IPS DF 6.9 (cell line): Measurements from ENCODE around the gene CFAP97D2.
"Not testable (repeated sequence)": the region's sequence is repeated elsewhere in the genome, so short reads cannot be mapped to it uniquely, and the experiment has no call there.

Experiments
- DNase-seq: peaks from one replicate; pipeline ENCODE4 v3.0.0-alpha.2; 2013; ENCODE audit warnings: low read depth, low spot score
- H3K27ac ChIP-seq: one replicate; pipeline ENCODE4 v1.5.1; 2013; ENCODE audit warnings: low read length, control low read depth
- H3K27me3 ChIP-seq: 2 replicates; pipeline ENCODE4 v1.6.1; 2013; ENCODE audit warnings: mild to moderate bottlenecking, low read length; ENCODE audit not compliant: control insufficient read depth, insufficient read depth
- H3K36me3 ChIP-seq: 2 replicates; pipeline ENCODE4 v1.6.1; 2013; ENCODE audit warnings: low read length; ENCODE audit not compliant: control insufficient read depth, insufficient read depth
- H3K4me1 ChIP-seq: 2 replicates; pipeline ENCODE4 v1.6.1; 2013; ENCODE audit warnings: low read length; ENCODE audit not compliant: control insufficient read depth, insufficient read depth
- H3K4me3 ChIP-seq: 2 replicates; pipeline ENCODE4 v1.5.1; 2013; ENCODE audit warnings: mild to moderate bottlenecking, low read length
- H3K9me3 ChIP-seq: 2 replicates; pipeline ENCODE4 v1.6.1; 2013; ENCODE audit warnings: low read length, inconsistent platforms; ENCODE audit not compliant: control insufficient read depth, insufficient read depth
- WGBS: extraction: QIAGEN DNeasy Blood & Tissue Kit; methylation state at CpG from one replicate; pipeline ENCODE4 v1.1.7; 2013; ENCODE audit warnings: mixed read lengths, missing lambda C conversion rate; ENCODE audit not compliant: insufficient read length, insufficient coverage; 5-methylcytosine and 5-hydroxymethylcytosine counted together

CFAP97D2 gene

DNA sequence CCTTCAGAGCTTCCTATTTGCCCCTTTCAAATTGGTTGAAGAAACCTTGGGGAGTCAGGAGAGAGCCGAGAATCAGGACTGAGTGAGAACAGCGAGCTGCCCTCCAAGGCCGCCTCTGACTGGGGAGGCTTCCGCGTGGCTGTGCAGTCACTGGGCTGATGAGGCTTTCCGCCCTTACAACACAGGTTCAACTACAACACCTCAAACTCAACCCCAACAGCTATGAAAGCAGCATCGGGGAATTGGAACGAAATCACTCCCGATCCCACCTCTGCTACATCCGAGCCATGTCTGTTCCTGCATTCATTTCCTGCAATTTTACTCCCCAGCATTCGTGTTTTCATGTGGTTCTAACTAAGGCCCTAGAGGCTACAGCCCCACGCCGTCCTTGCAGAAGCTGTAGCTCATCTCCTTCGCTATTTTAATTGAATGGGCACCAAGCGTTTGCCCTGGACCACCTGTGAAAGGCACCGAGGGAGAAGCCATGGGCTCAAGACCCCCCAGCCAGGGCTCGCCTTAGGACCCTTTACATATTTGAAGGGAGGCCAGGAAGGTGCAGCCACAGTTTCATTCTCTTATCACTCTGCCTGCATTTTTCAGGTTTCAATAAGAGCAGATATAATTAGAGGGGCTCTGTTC is 34.3 kb upstream of the CFAP97D2 start:
- H3K36me3 ChIP-seq = no peaks in the 10 kb centered on the region; the same call in 1 of the 2 replicates
- H3K27me3 ChIP-seq = no peaks in the 10 kb centered on the region
- H3K27ac ChIP-seq = no peak overlapping the region
- no peaks in the 10 kb centered on the region for H3K9me3 ChIP-seq
- H3K4me1 ChIP-seq = no peaks in the 10 kb centered on the region
- no CpG with 5 or more reads among the region's 17 CpGs for WGBS
- no peak overlapping the region for H3K4me3 ChIP-seq
- no peak for DNase-seq

DNA sequence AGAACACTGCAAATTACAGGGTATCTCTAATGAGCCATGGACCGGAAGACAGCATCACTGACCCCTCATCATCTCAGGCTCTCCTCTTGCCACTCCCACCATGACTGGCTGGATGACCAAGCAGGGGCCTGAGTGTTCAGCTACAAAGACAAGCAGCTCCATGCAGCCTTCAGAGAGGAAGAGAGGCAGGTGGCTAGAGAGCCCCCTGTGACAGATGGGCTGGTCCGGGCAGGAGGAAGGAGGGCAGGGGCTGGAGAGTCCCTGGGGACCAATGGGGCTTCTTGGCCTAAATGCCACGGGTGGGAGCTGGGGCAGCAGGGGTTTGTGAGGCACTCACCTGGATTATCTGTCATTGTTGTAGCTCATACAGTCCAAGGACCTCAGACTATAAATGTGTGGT is 33.8 kb upstream of the CFAP97D2 start:
- no peak for DNase-seq
- WGBS = no CpG with 5 or more reads among the region's 3 CpGs
- H3K4me3 ChIP-seq = no peak overlapping the region
- no peaks in the 10 kb centered on the region for H3K27me3 ChIP-seq
- H3K9me3 ChIP-seq = no peaks in the 10 kb centered on the region
- H3K27ac ChIP-seq = no peak overlapping the region
- H3K36me3 ChIP-seq = no peaks in the 10 kb centered on the region; the same call in 1 of the 2 replicates
- no peaks in the 10 kb centered on the region for H3K4me1 ChIP-seq

GRCh38 chr13:114145722-114146121 is 33.3 kb upstream of the CFAP97D2 start:
- Histone ChIP-seq H3K36me3 (no peaks in the 10 kb centered on the region; the same call in 1 of the 2 replicates), H3K27me3 (no peaks in the 10 kb centered on the region), H3K27ac (no peak overlapping the region), H3K9me3 (no peaks in the 10 kb centered on the region), H3K4me3 (no peak overlapping the region), H3K4me1 (no peaks in the 10 kb centered on the region)
- WGBS = no CpG with 5 or more reads among the region's 14 CpGs
- no peak for DNase-seq

DNA sequence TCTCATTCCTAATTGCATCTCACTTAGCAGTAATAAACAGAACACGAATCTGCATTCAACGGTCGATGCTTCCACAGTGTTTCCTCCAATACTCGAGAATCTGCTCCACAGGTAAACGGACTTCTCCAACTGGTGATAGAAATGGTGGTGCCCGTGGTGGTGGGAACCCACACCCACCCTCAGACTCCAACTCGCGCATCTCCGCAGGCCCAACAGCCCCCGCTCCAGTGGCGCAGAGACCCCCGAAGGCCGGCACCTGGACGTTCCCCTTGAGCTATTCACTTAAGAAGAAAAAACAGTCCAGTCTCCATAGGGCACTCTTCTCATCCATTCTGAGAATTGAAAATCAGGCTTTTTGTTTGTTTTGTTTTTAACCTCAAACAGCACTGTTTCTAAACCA is 32.9 kb upstream of the CFAP97D2 start:
- Histone ChIP-seq H3K27me3 (no peaks in the 10 kb centered on the region), H3K9me3 (no peaks in the 10 kb centered on the region), H3K36me3 (no peaks in the 10 kb centered on the region; the same call in 1 of the 2 replicates), H3K4me1 (no peaks in the 10 kb centered on the region), H3K4me3 (no peak overlapping the region), H3K27ac (no peak overlapping the region)
- DNase-seq = no peak
- WGBS = no CpG with 5 or more reads among the region's 14 CpGs

DNA sequence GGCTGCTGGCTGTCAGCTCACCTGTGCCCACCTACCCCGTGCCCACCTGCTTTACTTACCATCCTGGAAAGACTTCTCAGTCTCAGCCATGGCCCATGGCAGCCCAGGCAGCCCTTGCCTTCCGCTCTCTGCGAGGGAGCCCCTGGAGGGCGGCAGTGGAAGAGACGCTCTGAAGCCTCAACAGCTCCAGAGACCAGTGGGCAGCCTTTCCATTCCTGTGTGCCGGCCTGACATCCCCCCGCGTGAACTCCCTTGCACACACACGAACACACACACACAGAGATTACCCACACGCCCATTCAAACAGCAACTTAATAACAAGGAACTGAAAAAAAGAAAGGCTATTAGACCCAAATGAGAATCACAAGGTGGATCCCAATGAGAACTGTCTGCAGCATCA is 32.4 kb upstream of the CFAP97D2 start:
- no peak for DNase-seq
- Histone ChIP-seq H3K36me3 (no peaks in the 10 kb centered on the region; the same call in 1 of the 2 replicates), H3K4me3 (no peak overlapping the region), H3K27me3 (no peaks in the 10 kb centered on the region), H3K9me3 (no peaks in the 10 kb centered on the region), H3K27ac (no peak overlapping the region), H3K4me1 (no peaks in the 10 kb centered on the region)
- no CpG with 5 or more reads among the region's 10 CpGs for WGBS

DNA sequence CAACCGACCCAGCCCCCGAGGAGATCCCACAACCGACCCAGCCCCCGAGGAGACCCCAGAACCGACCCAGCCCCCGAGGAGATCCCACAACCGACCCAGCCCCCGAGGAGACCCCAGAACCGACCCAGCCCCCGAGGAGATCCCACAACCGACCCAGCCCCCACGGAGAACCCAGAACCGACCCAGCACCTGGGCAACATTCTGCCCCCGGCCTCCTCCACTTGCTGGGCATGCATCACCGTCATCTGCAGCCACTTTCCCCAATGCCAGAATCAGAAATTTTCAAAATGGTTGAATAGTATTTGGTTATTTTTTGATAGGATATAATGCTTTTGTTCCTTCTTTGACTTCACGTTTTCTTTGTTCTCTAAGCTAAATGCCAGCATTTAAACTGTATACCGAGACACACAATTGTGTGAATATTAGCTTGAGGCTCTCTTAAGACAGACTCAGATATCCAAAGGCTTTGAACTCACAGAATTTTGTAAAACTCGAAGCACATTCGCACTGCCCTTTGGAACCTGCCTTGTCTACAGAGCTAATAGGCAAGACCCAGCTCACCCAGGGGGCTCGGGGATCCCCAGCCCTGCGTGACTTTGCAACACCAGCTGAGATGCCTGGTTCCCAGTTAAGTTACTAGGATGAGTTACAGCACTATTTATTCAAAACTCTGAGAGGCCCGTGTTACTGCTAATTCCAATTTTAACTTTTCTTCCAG is 31.1 kb upstream of the CFAP97D2 start:
- H3K4me3 ChIP-seq = no peak overlapping the region
- no peaks in the 10 kb centered on the region for H3K9me3 ChIP-seq
- H3K27ac ChIP-seq = no peak overlapping the region
- H3K4me1 ChIP-seq = no peaks in the 10 kb centered on the region
- no peak for DNase-seq
- no peaks in the 10 kb centered on the region for H3K27me3 ChIP-seq
- no CpG with 5 or more reads among the region's 22 CpGs for WGBS
- no peaks in the 10 kb centered on the region; the same call in 1 of the 2 replicates for H3K36me3 ChIP-seq

DNA sequence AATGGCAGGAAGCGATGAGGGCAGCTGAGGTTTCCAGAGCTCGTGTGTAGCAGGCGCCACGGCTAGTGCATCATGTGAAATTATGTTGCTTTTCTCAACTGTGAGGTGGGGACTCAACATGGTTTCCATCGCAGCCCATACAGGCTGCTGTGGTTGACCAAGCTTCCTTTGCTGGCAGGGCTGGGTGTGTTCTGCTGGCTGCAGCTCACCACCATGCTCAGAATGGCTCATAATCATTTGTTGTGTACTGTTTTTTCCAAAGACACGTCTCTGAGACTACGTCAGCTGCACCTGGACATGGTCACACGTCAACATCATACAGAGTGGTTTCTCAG is 30.6 kb upstream of the CFAP97D2 start:
- Histone ChIP-seq H3K27me3 (no peaks in the 10 kb centered on the region), H3K27ac (no peak overlapping the region), H3K4me1 (no peaks in the 10 kb centered on the region), H3K4me3 (no peak overlapping the region), H3K9me3 (no peaks in the 10 kb centered on the region), H3K36me3 (no peaks in the 10 kb centered on the region; the same call in 1 of the 2 replicates)
- no CpG with 5 or more reads among the region's 8 CpGs for WGBS
- DNase-seq = no peak

GRCh38 chr13:114148886-114149285 is 30.2 kb upstream of the CFAP97D2 start:
- not testable (repeated sequence) for DNase-seq, H3K27ac ChIP-seq

DNA sequence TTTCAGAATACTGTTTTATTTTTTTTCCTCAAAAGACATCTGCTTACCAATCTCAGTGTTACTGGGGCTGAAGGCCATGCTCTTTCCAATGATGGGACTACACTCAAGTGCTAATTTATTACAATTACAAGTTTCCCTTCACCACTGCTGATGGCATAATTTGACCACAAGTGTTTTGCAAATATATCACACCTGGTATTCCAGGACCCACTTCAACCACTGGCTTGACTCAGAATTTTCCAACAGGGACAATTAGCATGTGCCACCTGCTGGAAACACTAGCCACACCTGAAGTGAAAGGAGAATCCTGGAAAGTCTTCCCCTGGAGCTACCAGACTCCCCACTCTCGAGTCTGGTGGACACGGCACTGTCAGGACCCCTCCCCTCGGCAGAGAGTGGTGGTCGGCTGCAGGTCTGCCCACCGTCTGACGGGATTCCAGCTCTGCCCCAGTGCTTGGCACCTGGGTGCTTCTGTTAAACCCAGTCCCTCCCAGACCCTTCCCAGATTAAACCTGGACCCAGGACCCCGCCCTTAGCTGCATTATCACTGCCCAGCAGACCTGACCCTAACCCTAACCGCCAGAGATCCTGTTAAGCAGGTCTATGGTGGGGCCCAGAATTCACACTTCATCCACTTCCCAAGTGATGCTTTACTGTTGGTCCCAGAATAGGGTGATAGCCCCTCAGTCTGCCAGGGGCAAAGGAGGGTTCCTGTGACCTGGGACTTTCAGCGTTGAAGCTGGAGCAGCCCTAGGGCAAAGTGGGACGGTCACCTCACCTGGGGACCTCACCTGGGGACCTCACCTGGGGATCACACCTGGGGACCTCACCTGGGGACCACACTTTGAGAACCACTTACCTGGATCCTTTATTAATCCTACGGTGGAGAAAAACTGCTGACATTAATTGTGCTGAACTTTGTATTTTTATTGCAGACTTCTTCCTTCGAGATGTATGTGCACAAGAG is 29.0 kb upstream of the CFAP97D2 start:
- H3K36me3 ChIP-seq = no peaks in the 10 kb centered on the region
- H3K27ac ChIP-seq = no peak overlapping the region
- no CpG with 5 or more reads among the region's 12 CpGs for WGBS
- H3K4me1 ChIP-seq = no peaks in the 10 kb centered on the region
- no peak for DNase-seq
- H3K27me3 ChIP-seq = no peaks in the 10 kb centered on the region
- no peaks in the 10 kb centered on the region for H3K9me3 ChIP-seq
- H3K4me3 ChIP-seq = no peak overlapping the region

More at GRCh38 chr13:114148886-114149285, 30.2 kb upstream of the CFAP97D2 start:
- not testable (repeated sequence) for H3K36me3 ChIP-seq, H3K4me3 ChIP-seq, H3K27me3 ChIP-seq, H3K4me1 ChIP-seq, H3K9me3 ChIP-seq
- WGBS = no CpG with 5 or more reads among the region's 19 CpGs

DNA sequence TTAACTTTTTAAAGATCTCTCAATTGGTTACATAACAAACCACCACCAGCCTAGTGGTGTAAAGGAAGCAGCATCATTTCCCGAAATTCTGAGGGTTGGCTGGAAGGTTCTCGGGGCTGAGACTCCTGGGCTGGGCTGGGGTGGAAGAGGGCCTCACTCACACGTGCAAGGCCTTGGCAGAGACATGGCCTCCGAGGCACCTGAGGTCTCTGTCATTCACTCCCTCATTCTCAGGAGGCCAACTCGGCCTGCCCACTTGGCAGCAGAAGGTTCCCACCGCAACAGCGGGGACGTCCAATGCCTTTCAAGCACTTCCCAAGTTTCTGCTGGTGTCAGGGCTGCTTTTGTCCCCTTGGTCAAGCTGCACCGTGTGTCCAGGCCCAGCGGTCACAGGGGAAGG is 28.0 kb upstream of the CFAP97D2 start:
- Histone ChIP-seq H3K36me3 (no peaks in the 10 kb centered on the region), H3K9me3 (no peaks in the 10 kb centered on the region), H3K27me3 (no peaks in the 10 kb centered on the region), H3K4me3 (no peak overlapping the region), H3K4me1 (no peaks in the 10 kb centered on the region), H3K27ac (no peak overlapping the region)
- no CpG with 5 or more reads among the region's 10 CpGs for WGBS
- DNase-seq = no peak
